Measurements from ENCODE around the gene MMP24OS.

- no peak for TF ChIP-seq POLR2A (IDR thresholded peaks at IDR 0.05)
- no peak for TF ChIP-seq CTCF (IDR thresholded peaks at IDR 0.05)
- TF ChIP-seq POLR2AphosphoS5 (IDR thresholded peaks at IDR 0.05), result no peak
Observed at GRCh38 chr20:35254448-35254999, 23.4 kb downstream of the MMP24OS start.
